SJSA1 (cell line): ENCODE results near the gene AKNA. TPM values are rescaled to one million over a fixed set of nuclear protein-coding genes. Genes with fewer than 3 reads are reported as not detected.
A peak's percentile ranks its signal among the peaks of the same experiment; 100 is the strongest.

Experiments used
- DNase-seq, 2 experiments: peaks; one replicate each; pipeline ENCODE4 v3.0.0-alpha.2; 2015 to 2020; ENCODE audit warnings: low spot score in 2 of 2, low read depth in 1 of 2
- H3K27ac ChIP-seq: fragments of 250-450 bp; sonication (Bioruptor Pico); 2 replicates; pipeline ENCODE4 v1.5.1; 2020; ENCODE audit warnings: mild to moderate bottlenecking, moderate library complexity
- H3K27me3 ChIP-seq: fragments of 250-450 bp; sonication (Bioruptor Pico); replicated peaks from 2 replicates; pipeline ENCODE4 v1.5.1; 2020; ENCODE audit warnings: mild to moderate bottlenecking, moderate library complexity
- H3K36me3 ChIP-seq: fragments of 250-450 bp; sonication (Bioruptor Pico); 2 replicates; pipeline ENCODE4 v1.5.1; 2020; ENCODE audit warnings: mild to moderate bottlenecking
- H3K4me1 ChIP-seq: fragments of 250-450 bp; sonication (Bioruptor Pico); replicated peaks from 2 replicates; pipeline ENCODE4 v1.6.1; 2021; ENCODE audit warnings: mild to moderate bottlenecking
- H3K4me3 ChIP-seq: fragments of 250-450 bp; sonication (Bioruptor Pico); 2 replicates; pipeline ENCODE4 v1.5.1; 2020; ENCODE audit warnings: mild to moderate bottlenecking
- H3K9me3 ChIP-seq: fragments of 250-450 bp; sonication (Bioruptor Pico); replicated peaks from 2 replicates; pipeline ENCODE4 v1.5.1; 2020; ENCODE audit warnings: mild to moderate bottlenecking
- total RNA-seq: library from RNA; depleted of rRNA; stranded (reverse); fragments of >200 nt; shearing (Covaris generic); gene quantifications from 2 replicates; pipeline ENCODE4 v1.2.3, GENCODE V29; 2014

Gene AKNA
- total RNA-seq, 1 experiment from 2014 or later, result 4.8 TPM

GRCh38 chr9:114426046-114426948 lies 38.5 kb upstream of the AKNA start:
- no peak overlapping the region for H3K27ac ChIP-seq
- no peaks in the 10 kb centered on the region for H3K27me3 ChIP-seq
- DNase-seq, result no peak
- no peak overlapping the region for H3K4me3 ChIP-seq
- H3K9me3 ChIP-seq, result no peaks in the 10 kb centered on the region
- H3K36me3 ChIP-seq, result no peaks in the 10 kb centered on the region
- H3K4me1 ChIP-seq, result no peaks in the 10 kb centered on the region

DNA sequence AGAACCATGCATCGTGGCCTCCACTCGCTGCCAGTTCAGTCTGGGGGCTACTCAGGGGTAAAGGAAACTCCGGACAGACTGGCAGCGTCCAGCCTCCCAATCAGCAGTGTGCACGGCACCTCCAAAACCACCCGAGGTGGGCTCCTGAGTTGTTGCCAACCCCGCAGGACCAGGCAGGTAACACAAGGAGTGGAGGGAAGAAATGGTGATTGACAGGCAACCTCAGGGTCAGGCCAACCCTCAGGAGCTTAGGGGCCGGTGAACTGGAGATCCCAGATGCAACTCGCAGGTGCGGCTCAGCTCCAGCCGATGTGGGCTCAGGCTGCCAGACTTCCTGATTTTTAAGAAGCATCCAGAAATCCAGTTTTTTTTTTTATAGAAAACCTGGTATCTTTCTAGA lies 37.3 kb upstream of the AKNA start:
- Histone ChIP-seq H3K36me3 (no peaks in the 10 kb centered on the region), H3K27ac (no peak overlapping the region), H3K9me3 (no peaks in the 10 kb centered on the region), H3K4me3 (no peak overlapping the region), H3K4me1 (no peaks in the 10 kb centered on the region), H3K27me3 (no peaks in the 10 kb centered on the region)
- DNase-seq, result no peak

GRCh38 chr9:114424126-114424525 lies 36.3 kb upstream of the AKNA start:
- no peaks in the 10 kb centered on the region for H3K4me1 ChIP-seq
- no peak overlapping the region for H3K4me3 ChIP-seq
- DNase-seq, result no peak

GRCh38 chr9:114423181-114423580 lies 35.4 kb upstream of the AKNA start:
- no peaks in the 10 kb centered on the region for H3K9me3 ChIP-seq

More at GRCh38 chr9:114424126-114424525, 36.3 kb upstream of the AKNA start:
- H3K36me3 ChIP-seq, result no peaks in the 10 kb centered on the region
- no peak overlapping the region for H3K27ac ChIP-seq
- no peaks in the 10 kb centered on the region for H3K27me3 ChIP-seq
- H3K9me3 ChIP-seq, result no peaks in the 10 kb centered on the region

DNA sequence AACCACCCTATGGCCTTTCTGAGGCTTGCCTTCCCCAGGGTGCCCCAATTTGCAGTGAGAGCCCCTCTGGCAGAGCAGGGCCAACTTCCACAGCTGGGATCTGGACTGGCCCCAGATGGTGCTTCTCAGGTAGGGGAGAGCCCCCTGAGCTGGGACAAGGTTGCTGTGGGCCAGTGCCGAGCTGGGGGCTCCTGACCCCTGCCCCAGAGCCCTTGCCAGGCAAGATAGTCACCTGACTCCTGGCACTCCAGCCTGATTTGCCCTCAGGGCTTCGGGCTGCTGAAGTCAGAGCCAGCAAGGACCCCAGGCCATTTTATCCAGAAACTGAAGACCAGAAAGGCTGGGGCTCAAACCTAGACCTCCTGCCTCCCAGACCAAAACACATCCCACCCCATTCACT lies 33.4 kb upstream of the AKNA start:
- Histone ChIP-seq H3K4me1 (peaks cover 19% of the 10 kb centered on the region), H3K27ac (no peak overlapping the region), H3K36me3 (no peaks in the 10 kb centered on the region), H3K9me3 (no peaks in the 10 kb centered on the region), H3K4me3 (no peak overlapping the region), H3K27me3 (no peaks in the 10 kb centered on the region)
- DNase-seq, result no peak

More at GRCh38 chr9:114423181-114423580, 35.4 kb upstream of the AKNA start:
- H3K27ac ChIP-seq, result no peak overlapping the region
- H3K36me3 ChIP-seq, result no peaks in the 10 kb centered on the region
- no peaks in the 10 kb centered on the region for H3K27me3 ChIP-seq
- peaks cover 1% of the 10 kb centered on the region for H3K4me1 ChIP-seq
- no peak overlapping the region for H3K4me3 ChIP-seq
- no peak for DNase-seq

DNA sequence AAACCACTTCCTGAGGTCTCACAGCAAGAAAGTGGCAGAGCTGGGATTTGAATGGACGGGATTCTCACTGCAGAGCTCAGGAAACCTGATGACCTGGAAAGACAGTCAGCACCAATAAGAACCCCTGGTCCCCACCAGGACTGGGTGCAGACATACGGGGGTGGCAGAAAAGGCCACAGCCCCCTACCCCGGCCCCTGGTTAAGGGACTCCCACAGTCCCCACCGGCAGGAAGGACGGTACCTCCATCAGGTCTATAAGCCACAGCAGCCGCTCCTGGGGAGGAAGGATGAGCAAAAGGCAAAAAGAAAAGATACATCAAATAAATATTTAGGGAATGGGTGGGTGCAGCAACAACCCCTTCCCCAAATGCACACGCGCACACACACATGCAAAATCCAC lies 32.0 kb upstream of the AKNA start:
- H3K27me3 ChIP-seq, result no peaks in the 10 kb centered on the region
- DNase-seq, result no peak
- H3K4me3 ChIP-seq, result no peak overlapping the region
- H3K36me3 ChIP-seq, result no peaks in the 10 kb centered on the region
- H3K9me3 ChIP-seq, result no peaks in the 10 kb centered on the region
- H3K27ac ChIP-seq, result no peak overlapping the region
- H3K4me1 ChIP-seq, result peaks cover 19% of the 10 kb centered on the region

GRCh38 chr9:114418053-114418452 lies 30.3 kb upstream of the AKNA start:
- Histone ChIP-seq H3K9me3 (no peaks in the 10 kb centered on the region), H3K27me3 (no peaks in the 10 kb centered on the region), H3K27ac (no peak overlapping the region; the same call in 1 of the 2 replicates), H3K4me1 (peaks cover 28% of the 10 kb centered on the region), H3K4me3 (no peak overlapping the region), H3K36me3 (no peaks in the 10 kb centered on the region)
- no peak for DNase-seq

DNA sequence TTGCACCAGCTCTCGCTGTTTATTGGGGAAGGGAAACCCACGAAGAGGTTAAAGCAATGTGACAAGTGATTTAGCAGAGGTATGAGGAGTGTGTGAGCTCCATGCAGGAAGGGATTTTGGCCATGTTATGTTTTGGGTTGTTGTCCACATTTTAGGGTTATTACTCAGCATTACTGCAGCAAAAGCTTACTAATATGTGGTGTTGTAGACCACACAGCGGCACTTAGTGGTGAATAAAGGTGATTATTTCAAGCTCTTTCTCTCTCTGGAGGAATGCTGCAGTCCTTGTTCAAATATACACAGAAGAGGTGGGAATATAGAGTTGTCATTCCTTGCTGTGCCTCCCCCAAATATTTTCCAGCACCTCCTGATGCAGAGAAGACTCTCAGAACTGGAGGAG lies 29.7 kb upstream of the AKNA start:
- peak; percentile 53 to 76 for DNase-seq
- peak overlapping the region; percentile 39 for H3K27ac ChIP-seq
- H3K27me3 ChIP-seq, result no peaks in the 10 kb centered on the region
- no peaks in the 10 kb centered on the region for H3K9me3 ChIP-seq
- H3K36me3 ChIP-seq, result no peaks in the 10 kb centered on the region
- peaks cover 28% of the 10 kb centered on the region for H3K4me1 ChIP-seq
- no peak overlapping the region for H3K4me3 ChIP-seq

DNA sequence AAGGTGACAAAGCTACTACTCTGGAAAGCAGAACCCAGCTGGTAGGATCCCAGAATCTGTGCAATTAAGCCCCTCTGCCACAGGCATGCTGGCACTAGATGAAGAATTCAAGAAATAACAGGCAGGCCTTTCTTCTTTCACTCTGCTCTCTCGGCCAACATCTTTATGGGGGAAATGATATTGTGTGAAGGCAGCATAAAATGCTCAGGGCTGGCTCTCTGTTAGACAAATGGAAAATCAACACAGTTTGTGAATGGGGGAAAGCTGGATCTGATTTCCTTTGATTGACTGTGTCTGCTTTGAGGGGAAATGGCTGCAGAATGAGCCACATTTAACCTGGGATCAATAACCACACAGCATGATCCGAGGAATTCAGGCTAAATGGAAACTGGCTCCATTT lies 29.1 kb upstream of the AKNA start:
- no peak for DNase-seq
- no peaks in the 10 kb centered on the region for H3K27me3 ChIP-seq
- H3K4me1 ChIP-seq, result peaks cover 28% of the 10 kb centered on the region
- no peaks in the 10 kb centered on the region for H3K36me3 ChIP-seq
- no peaks in the 10 kb centered on the region for H3K9me3 ChIP-seq
- no peak overlapping the region for H3K4me3 ChIP-seq
- H3K27ac ChIP-seq, result peak overlapping the region; percentile 39

- no peak for DNase-seq
- no peak overlapping the region for H3K4me3 ChIP-seq
- H3K27ac ChIP-seq, result no peak overlapping the region
- no peaks in the 10 kb centered on the region for H3K27me3 ChIP-seq
- peaks cover 28% of the 10 kb centered on the region for H3K4me1 ChIP-seq
- H3K36me3 ChIP-seq, result no peaks in the 10 kb centered on the region
- H3K9me3 ChIP-seq, result no peaks in the 10 kb centered on the region
Observed at GRCh38 chr9:114416290-114416689, 28.5 kb upstream of the AKNA start.

GRCh38 chr9:114414346-114414745 lies 26.6 kb upstream of the AKNA start:
- Histone ChIP-seq H3K9me3 (no peaks in the 10 kb centered on the region), H3K36me3 (no peaks in the 10 kb centered on the region), H3K4me3 (no peak overlapping the region), H3K4me1 (peaks cover 28% of the 10 kb centered on the region), H3K27ac (no peak overlapping the region), H3K27me3 (no peaks in the 10 kb centered on the region)
- no peak for DNase-seq

- Histone ChIP-seq H3K4me1 (peaks cover 28% of the 10 kb centered on the region), H3K27ac (no peak overlapping the region), H3K27me3 (no peaks in the 10 kb centered on the region), H3K36me3 (no peaks in the 10 kb centered on the region), H3K4me3 (no peak overlapping the region), H3K9me3 (no peaks in the 10 kb centered on the region)
- peak in 1 of 2 experiments; percentile 10 for DNase-seq
Observed at GRCh38 chr9:114413861-114414301, 26.1 kb upstream of the AKNA start.

- H3K27ac ChIP-seq, result no peak overlapping the region
- H3K27me3 ChIP-seq, result no peaks in the 10 kb centered on the region
- DNase-seq, result no peak
- no peak overlapping the region for H3K4me3 ChIP-seq
- H3K4me1 ChIP-seq, result peaks cover 16% of the 10 kb centered on the region
- no peaks in the 10 kb centered on the region for H3K9me3 ChIP-seq
- no peaks in the 10 kb centered on the region for H3K36me3 ChIP-seq
Observed at GRCh38 chr9:114412048-114412683, 24.4 kb upstream of the AKNA start.

GRCh38 chr9:114411452-114411851 lies 23.7 kb upstream of the AKNA start:
- Histone ChIP-seq H3K9me3 (no peaks in the 10 kb centered on the region), H3K4me1 (peaks cover 9% of the 10 kb centered on the region), H3K27me3 (no peaks in the 10 kb centered on the region), H3K4me3 (no peak overlapping the region), H3K27ac (no peak overlapping the region), H3K36me3 (no peaks in the 10 kb centered on the region)
- no peak for DNase-seq
